GM12878 (cell line): ENCODE data around the gene FAM229B.

Experiments used
- ATF3 ChIP-seq: IDR thresholded peaks from 2 replicates; pipeline ENCODE4 v1.6.1; 2011; ENCODE audit warnings: low read depth, mild to moderate bottlenecking, low read length, moderate library complexity, borderline replicate concordance; ENCODE audit errors: extremely low read depth
- CBX5 ChIP-seq: sonication (generic); IDR thresholded peaks from 2 replicates; pipeline ENCODE4 v1.6.1; 2016; ENCODE audit warnings: low read depth, moderate library complexity, mild to moderate bottlenecking, inconsistent platforms
- CHD1 ChIP-seq: IDR thresholded peaks from 2 replicates; pipeline ENCODE4 v1.6.1; 2012; ENCODE audit warnings: low read depth, low read length, improper control_type of control experiment
- CREB1 ChIP-seq: IDR thresholded peaks from 2 replicates; pipeline ENCODE4 v1.6.1; 2012; ENCODE audit warnings: low read depth, mild to moderate bottlenecking, inconsistent platforms
- CTCF ChIP-seq, 3 experiments: IDR thresholded peaks in 2 of 3; conservative IDR thresholded peaks in 1 of 3; 2 replicates each; pipeline ENCODE4 v1.5.1; 2011; ENCODE audit warnings: low read depth in 3 of 3, low read length in 3 of 3, mild to moderate bottlenecking in 3 of 3, control low read depth in 2 of 3, moderate library complexity in 2 of 3, inconsistent platforms in 1 of 3, mixed read lengths in 1 of 3; ENCODE audit not compliant: control insufficient read depth in 2 of 3, insufficient read depth in 1 of 3; ENCODE audit errors: extremely low read depth in 1 of 3

DNA sequence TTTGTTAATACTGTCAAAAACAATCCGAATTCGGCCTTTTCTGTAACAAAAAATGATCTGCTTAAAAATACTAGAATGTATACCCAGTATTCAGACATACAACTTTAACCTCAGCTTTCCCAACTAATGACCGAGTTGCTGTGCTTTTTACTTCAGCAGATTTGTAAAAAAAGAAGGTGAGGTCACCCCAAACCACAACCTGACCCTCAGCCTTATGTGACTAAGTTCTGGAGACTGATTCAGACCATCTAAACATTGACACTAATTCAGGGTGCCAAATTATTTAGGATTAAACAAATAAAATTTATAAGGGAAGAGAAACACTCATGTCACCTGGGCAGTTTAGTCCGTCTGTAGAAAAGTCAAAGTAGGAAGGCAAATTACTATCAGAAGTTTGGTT, 25.8 kb upstream of the FAM229B start:
- no peak for TF ChIP-seq CTCF (IDR thresholded peaks at IDR 0.05 in 2 of 3, conservative IDR thresholded peaks at IDR 0.05 in 1 of 3; ENCODE audit: control insufficient read depth in 2 of 3, extremely low read depth in 1 of 3, insufficient read depth in 1 of 3, low read depth in 3 of 3, low read length in 3 of 3)
- no peak for TF ChIP-seq CREB1
- TF ChIP-seq CHD1: no peak
- TF ChIP-seq ATF3: no peak
- no peak for TF ChIP-seq CBX5
